Right lung (tissue), 5 donors: Measurements from ENCODE around the gene SLC12A7. TPM values are rescaled to one million over a fixed set of nuclear protein-coding genes. Genes with fewer than 3 reads are reported as not detected.
"Not testable (repeated sequence)": the region's sequence is repeated elsewhere in the genome, so short reads cannot be mapped to it uniquely, and the experiment has no call there.

Experiments used
- DNase-seq, 2 donors: peaks; one replicate each; pipeline ENCODE4 v3.0.0-alpha.2; 2013
- polyA plus RNA-seq, 5 donors: library from polyadenylated mRNA; unstranded; fragments of 120-200 nt; gene quantifications; one replicate each; pipeline versions ENCODE4 v1.2.1 to v1.2.3, GENCODE V29; 2013; ENCODE audit warnings: inconsistent platforms in 1 of 5, low replicate concordance in 1 of 5; ENCODE audit not compliant: insufficient read length in 5 of 5, insufficient read depth in 1 of 5

The SLC12A7 gene
- polyA plus RNA-seq, 5 donors: 21.8 to 34.2 (median 30.1) TPM

GRCh38 chr5:1026700-1027621, 84.9 kb downstream of the SLC12A7 start:
- DNase-seq: no peak

- not testable (repeated sequence) for DNase-seq
Observed at GRCh38 chr5:1021969-1022336, 89.9 kb downstream of the SLC12A7 start.

DNA sequence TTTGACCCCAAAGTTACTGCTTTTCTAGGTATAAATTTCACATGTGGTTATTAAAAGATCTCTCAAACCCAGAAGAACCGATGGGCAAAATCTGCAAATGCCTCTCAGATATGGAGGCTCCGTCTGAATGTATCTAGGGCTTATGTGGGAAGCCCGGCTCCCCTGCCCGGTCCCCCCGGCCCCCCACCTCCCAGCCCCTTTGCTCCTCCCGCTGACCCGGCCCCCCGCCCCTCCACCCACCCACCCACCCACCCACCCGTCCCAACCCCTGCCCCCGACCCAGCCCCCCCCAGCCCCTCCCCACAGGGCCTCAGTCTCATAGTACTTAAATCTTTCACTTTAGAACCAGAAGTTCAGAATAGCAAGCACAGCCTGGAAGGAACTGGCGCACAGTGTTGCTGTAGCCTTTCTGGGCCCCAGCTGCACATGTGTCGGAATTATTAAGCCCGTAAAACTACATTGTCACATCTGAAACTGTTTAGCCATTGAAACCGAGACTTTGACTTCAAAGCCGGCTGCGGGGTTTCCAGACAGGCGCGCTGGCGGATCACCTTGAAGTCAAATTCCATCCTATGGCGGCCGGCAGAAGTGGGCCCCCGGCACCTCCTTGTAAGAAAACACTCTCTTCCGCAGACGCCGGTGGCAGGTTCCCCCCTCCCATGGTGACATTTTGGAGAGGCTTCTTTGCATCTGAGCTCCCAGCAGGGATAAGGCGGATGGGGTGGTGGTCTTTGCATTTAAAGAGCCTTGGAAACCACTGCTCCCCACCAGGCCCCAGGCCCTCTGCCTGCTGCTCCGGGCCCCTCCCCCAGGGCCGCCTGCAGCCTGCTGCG, 90.5 kb downstream of the SLC12A7 start:
- DNase-seq: peak in 1 of 2 donors; percentile 26

- DNase-seq: no peak
Observed at GRCh38 chr5:1020452-1020961, 91.4 kb downstream of the SLC12A7 start.

DNA sequence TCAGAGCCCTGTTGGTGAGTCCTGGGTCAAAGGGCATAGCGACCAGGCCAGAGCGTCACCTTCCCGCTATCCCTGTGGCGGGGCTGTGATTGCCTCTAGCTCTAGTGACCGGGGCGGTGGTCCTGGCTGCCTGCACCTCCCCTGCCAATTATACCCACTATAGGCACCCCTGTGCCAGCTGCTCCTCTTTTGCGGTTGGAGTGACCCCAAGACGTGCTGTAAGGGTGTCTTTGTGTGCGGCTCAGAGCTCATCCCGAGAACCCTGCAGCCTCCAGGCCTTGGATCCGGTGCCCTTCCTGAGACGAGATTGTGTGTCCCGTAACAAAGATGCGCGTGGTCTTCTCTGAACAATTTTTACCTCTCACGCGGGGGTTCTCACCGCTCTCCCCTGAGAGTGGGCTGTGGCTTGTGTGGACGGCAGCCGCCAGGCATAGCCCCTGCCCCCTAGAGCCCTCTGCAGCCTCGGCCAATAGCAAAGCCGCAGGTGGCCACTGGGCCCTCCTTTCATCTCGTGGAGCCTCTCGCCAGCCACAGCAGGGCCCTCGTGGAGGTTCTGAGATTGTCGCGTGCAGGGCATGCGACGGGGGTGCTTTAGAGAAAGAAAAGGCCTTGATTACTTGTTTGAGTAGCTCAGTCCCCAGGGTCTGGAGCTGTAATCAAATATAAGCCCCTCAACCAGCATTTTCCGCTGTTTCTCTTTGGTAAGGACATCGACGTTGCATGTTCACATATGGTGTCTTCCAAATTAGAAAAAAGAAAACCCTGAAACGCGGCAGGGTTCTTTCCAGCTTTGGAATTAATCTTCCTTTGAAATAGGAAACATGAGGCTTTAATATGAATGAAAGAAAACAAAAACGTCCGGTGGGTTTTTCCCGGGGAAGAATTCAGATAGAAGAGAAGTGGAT, 92.6 kb downstream of the SLC12A7 start:
- no peak for DNase-seq

DNA sequence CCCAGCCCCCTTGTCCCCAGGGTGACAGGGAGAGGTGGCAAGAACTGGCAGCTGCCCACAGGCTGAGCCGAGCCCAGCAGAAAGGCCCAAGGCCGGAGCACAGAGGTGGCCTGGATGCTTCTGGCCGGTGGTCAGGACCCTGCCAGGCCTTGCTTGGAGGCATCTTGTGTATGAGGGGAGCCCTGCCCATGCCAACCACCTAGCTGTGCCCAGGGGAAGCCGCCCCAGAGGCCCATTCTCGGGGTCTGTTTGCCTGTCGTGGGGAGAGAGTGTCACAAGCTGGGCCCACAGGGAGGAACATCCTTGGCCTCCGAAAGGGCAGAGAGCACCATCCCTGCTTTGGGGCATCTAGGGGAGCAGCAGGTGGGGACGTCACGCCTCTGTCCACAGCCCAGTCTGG, 93.3 kb downstream of the SLC12A7 start:
- no peak for DNase-seq

- DNase-seq: no peak
Observed at GRCh38 chr5:1017691-1018455, 94.0 kb downstream of the SLC12A7 start.

DNA sequence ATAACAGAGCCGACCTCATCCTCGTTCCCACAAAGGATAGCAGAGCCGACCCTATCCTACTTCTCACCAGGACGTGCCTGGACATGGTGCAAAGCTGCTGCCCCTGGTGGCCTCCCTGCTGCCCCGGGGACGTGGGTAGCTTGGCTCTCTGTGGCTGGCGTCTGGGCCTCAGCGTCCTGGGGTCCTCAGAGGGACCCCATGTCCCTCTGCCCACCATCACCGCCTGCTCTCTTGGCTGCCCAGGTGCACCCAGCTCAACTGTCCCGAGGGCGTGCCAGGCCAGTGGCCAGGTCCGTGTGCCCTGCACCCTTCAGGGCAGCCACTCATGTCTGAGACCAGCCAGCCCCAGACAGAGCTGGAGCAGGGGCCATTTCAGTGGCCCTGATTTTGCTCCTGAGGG, 94.8 kb downstream of the SLC12A7 start:
- no peak for DNase-seq

DNA sequence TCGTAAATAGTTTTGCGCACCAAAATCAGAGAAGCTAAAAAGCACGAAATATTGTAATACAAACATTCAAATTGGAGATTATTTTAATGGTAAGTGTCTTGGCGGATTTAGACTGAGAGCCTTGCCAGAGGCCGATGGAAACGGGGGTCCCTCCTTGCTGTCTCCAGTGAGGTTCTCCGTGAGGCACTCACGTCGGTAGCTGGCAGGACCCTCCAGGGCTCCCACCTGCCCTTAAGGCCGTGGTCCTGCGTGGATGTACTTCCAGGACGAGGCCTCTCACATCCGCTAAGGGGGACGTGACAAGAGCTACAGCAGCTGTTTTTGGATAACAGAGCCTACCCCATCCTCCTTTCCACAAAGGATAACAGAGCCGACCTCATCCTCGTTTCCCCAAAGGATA, 95.4 kb downstream of the SLC12A7 start:
- no peak for DNase-seq

DNA sequence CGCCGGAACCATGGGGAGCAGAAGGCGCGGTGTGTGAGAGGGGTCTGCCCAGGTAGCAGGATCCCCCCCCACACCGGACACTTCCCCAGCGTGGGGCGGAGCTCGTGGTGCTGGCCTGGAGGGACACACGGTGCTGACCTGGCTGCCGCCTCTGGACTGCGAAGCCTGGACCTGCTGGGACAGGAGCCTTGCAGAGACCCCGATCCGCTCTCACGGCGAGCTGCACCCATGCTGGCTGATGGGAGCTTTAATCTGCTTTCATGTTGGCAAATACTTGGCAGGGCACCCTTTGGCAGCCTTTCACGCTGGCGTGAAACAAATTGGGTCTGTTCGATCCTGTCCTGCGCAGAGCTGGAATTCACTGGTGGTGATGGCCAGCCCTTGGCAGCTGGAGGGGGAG, 95.8 kb downstream of the SLC12A7 start:
- DNase-seq: no peak

- no peak for DNase-seq
Observed at GRCh38 chr5:1015507-1015906, 96.4 kb downstream of the SLC12A7 start.

DNA sequence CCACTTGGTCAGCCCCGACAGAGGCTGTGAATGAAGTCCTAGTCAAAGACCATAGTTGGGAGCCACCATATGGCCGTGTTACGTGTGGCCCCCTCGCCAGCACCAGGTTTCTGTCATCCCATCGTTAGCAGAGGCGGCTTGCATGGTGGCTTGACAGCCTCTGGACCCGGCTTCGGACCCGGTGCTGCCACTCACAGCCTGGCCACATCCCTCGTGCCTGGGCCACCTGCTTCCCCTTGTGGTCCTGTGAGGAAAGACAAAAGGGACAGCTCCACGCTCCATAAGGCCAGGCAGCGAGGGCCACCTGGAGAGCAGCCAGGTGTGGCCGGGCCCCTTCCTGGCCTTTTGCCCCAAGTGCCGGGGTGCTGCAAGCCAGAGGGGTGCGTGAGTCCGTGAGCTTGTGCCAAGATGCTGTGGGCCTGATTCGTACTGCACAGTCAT, 97.1 kb downstream of the SLC12A7 start:
- no peak for DNase-seq

- no peak for DNase-seq
Observed at GRCh38 chr5:1014346-1014745, 97.5 kb downstream of the SLC12A7 start.

DNA sequence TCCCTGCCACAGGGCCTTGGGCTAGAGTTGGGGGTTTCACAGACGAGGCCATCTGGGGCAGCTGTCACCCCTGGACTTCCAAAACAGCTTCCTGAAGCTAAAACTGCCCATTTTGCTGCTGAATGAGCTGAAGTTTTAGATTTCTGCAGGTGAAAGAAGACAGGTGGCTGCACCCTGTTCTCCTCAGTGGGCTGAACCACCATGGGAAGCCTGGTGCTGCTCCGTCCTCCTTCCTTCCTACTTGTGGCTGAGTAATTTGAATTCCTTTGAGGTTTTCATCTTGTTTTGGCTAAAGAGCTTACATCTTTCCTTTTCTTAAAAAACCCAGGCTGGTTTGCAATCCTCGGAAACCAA, 97.9 kb downstream of the SLC12A7 start:
- no peak for DNase-seq

GRCh38 chr5:1013238-1013947, 98.5 kb downstream of the SLC12A7 start:
- DNase-seq: no peak

- DNase-seq: no peak
Observed at GRCh38 chr5:1012900-1013237, 99.0 kb downstream of the SLC12A7 start.

DNA sequence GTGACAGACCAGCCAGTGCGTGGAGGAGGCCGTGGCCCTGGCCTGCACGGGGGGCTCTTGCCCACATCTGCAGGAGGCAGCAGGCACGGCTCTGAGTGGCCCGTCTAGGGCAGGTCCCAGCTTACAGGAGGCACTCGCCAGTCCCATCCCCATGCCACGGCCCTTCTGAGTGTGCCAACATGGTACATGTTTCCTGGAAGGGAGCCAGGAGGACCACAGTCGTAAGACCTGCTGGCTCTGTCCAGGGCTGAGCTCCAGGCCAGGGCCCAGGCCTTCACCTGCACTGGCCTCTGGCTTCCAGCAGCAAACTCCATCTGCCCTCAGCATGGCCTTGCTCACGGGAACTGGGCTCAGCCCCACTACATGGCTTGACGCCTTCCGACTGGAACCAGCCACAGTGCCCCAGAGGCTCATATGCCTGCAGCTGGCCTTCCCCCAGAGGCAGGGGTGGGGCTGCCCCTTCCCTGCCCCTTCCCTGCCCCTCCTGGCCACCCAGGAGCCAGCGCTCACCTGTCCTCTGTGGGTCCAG, 99.5 kb downstream of the SLC12A7 start:
- no peak for DNase-seq

DNA sequence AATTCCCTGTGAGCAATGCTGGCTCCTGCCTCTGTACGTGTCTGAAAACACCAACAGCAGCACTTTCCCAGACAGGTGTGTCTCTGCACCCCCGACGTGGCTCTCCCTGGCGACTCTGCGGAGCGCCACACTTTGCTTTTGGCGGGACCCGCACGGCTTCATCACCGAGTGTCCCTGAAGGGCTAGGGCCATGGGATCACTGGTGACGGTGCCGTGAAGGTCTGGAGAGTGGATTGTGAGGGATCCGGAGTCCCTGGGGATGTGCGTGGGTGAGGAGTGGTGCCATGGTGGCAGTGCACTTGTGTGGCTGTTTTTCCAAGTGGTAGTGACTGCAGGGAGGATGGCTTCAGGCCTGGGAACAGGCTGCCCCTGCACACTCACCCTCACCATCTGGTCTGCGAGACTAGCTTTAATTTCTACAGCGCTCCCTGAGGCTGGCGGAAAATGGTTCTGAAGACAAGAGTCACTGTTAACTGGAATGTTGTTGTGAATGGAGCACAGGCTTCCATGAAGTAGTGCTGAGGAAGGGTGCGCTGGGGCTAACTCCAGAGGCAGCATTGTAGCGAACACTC, 100.0 kb downstream of the SLC12A7 start:
- DNase-seq: no peak

DNA sequence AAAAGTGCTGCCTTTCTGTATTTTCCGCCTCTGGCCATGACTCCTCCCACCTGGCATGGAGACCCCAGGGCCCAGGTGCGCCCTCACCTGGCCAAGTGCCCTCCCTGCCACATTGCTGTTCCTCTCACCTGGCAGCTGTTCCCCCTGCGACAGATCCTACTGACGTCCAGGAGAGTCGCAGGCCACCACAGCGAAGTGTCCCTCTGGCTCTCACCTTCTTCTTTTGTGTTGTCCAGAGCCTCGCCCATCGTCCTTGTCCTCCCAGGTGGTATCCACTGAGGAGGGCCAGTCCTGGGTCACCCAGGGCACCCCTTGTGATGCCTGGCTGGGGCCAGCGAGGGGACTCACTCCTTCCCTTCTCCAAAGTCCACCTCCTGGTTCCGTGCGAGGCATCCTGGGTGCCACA, 100.6 kb downstream of the SLC12A7 start:
- no peak for DNase-seq

GRCh38 chr5:1010641-1011046, 101.2 kb downstream of the SLC12A7 start:
- DNase-seq: no peak
